OCI-LY7 (cell line): ENCODE measurements around the gene RPL28.

Experiments
- CTCF ChIP-seq: fragments of 200-600 bp; sonication (generic); conservative IDR thresholded peaks from 2 replicates; pipeline ENCODE4 v1.5.1; 2014; ENCODE audit warnings: mild to moderate bottlenecking, antibody characterized with exemption, low read length, moderate library complexity, mixed read lengths
- EZH2phosphoT487 ChIP-seq: fragments of 200-600 bp; sonication (generic); IDR thresholded peaks from 2 replicates; pipeline ENCODE4 v1.6.1; 2018; ENCODE audit warnings: low read depth, borderline replicate concordance, mild to moderate bottlenecking, mixed run types, antibody characterized with exemption, low read length, moderate library complexity, mixed read lengths

- no peak for TF ChIP-seq CTCF
- TF ChIP-seq EZH2phosphoT487 = no peak
Observed at GRCh38 chr19:55373993-55374757, 11.6 kb upstream of the RPL28 start.
